Keratinocyte (primary cell): ENCODE data around the gene GNAL. TPM values are rescaled to one million over a fixed set of nuclear protein-coding genes. Genes with fewer than 3 reads are reported as not detected.

Experiments
- DNase-seq: peaks from one replicate; pipeline ENCODE4 v3.0.0-alpha.2; 2011; ENCODE audit warnings: low read depth, missing footprints, low spot score
- FAIRE-seq: peaks from 2 replicates; lab custom pipeline; 2011; peaks lifted over from hg19 to GRCh38; lab: Jason Lieb, UNC
- H2AFZ ChIP-seq: 2 replicates; pipeline ENCODE4 v1.6.0; 2012; ENCODE audit warnings: low read length, control low read depth, inconsistent platforms; ENCODE audit not compliant: control insufficient read depth
- H3K27ac ChIP-seq: 2 replicates; pipeline ENCODE4 v1.5.1; 2011; ENCODE audit warnings: low read length; ENCODE audit not compliant: control insufficient read depth, insufficient read depth
- H3K27me3 ChIP-seq: 3 replicates; pipeline ENCODE4 v1.6.0; 2011; ENCODE audit warnings: low read length; ENCODE audit not compliant: control insufficient read depth, insufficient read depth; ENCODE audit errors: extremely low read depth
- H3K36me3 ChIP-seq, 2 experiments: 2 replicates in 1 of 2; 3 replicates in 1 of 2; pipeline ENCODE4 v1.5.1; 2011; ENCODE audit warnings: low read length in 2 of 2, mild to moderate bottlenecking in 1 of 2; ENCODE audit not compliant: control insufficient read depth in 2 of 2, insufficient read depth in 2 of 2; ENCODE audit errors: extremely low read depth in 1 of 2
- H3K4me1 ChIP-seq: 3 replicates; pipeline ENCODE4 v1.5.1; 2011; ENCODE audit warnings: low read length; ENCODE audit not compliant: control insufficient read depth, insufficient read depth; ENCODE audit errors: extremely low read depth
- H3K4me2 ChIP-seq: 3 replicates; pipeline ENCODE4 v1.6.0; 2011; ENCODE audit warnings: low read depth, low read length; ENCODE audit not compliant: control insufficient read depth, insufficient read depth; ENCODE audit errors: extremely low read depth
- H3K4me3 ChIP-seq, 3 experiments: fragments of 200-600 bp in 1 of 3; sonication (generic) in 1 of 3; 2 replicates in 2 of 3; 3 replicates in 1 of 3; pipeline ENCODE4 v1.5.1; 2011 to 2016; ENCODE audit warnings: low read length in 3 of 3, mild to moderate bottlenecking in 3 of 3, control low read depth in 2 of 3, inconsistent platforms in 1 of 3, low read depth in 1 of 3, mixed read lengths in 1 of 3, mixed run types in 1 of 3, moderate library complexity in 1 of 3; ENCODE audit not compliant: control insufficient read depth in 2 of 3, insufficient read depth in 2 of 3; ENCODE audit errors: extremely low read depth in 1 of 3
- H3K79me2 ChIP-seq: 2 replicates; pipeline ENCODE4 v1.6.0; 2012; ENCODE audit warnings: low read length; ENCODE audit not compliant: control insufficient read depth, insufficient read depth
- H3K9ac ChIP-seq: 3 replicates; pipeline ENCODE4 v1.6.0; 2011; ENCODE audit warnings: low read length; ENCODE audit not compliant: control insufficient read depth, insufficient read depth; ENCODE audit errors: extremely low read depth
- H3K9me1 ChIP-seq: 3 replicates; pipeline ENCODE4 v1.6.0; 2011; ENCODE audit warnings: low read length; ENCODE audit not compliant: control insufficient read depth, insufficient read depth; ENCODE audit errors: extremely low read depth
- H3K9me3 ChIP-seq: 2 replicates; pipeline ENCODE4 v1.5.1; 2012; ENCODE audit warnings: low read depth, low read length; ENCODE audit not compliant: control insufficient read depth
- H4K20me1 ChIP-seq: 3 replicates; pipeline ENCODE4 v1.6.0; 2011; ENCODE audit warnings: low read length; ENCODE audit not compliant: control insufficient read depth, insufficient read depth; ENCODE audit errors: extremely low read depth
- EZH2 ChIP-seq: IDR thresholded peaks from one replicate; pipeline ENCODE4 v1.6.1; 2012; ENCODE audit warnings: inconsistent platforms, mild to moderate bottlenecking, low read length, moderate library complexity
- dilution Hi-C: fragments of 300-500 bp; cut with MboI; formaldehyde crosslinking; loops from one replicate; pipeline ENCODE4 v1.7.0; 2020; ENCODE audit warnings: low sequenced_read_pairs; ENCODE audit not compliant: extremely low pct_ligation_motif_present
- polyA plus RNA-seq, 5 experiments: library from polyadenylated mRNA; depleted of rRNA in 3 of 5; stranded (reverse) in 3 of 5; stranded (forward) in 1 of 5; unstranded in 1 of 5; fragments of >200 nt; gene quantifications; 1 replicate in 1 of 5; 2 replicates in 3 of 5; 3 replicates in 1 of 5; pipeline versions ENCODE4 v1.2.1 to v1.2.3, GENCODE V29; 2011 to 2012; ENCODE audit warnings: missing spikeins in 2 of 5, low read depth in 1 of 5, low replicate concordance in 1 of 5
- TF ChIP-seq, protein P1 (sequence below), 3 experiments: IDR thresholded peaks in 1 of 3; conservative IDR thresholded peaks in 1 of 3; optimal IDR thresholded peaks in 1 of 3; 2 replicates in 2 of 3; 3 replicates in 1 of 3; pipeline versions ENCODE3 to v1.5.1; 2011; ENCODE audit warnings: low read length in 3 of 3, mild to moderate bottlenecking in 3 of 3, moderate library complexity in 2 of 3, control low read depth in 1 of 3, inconsistent platforms in 1 of 3; ENCODE audit not compliant: insufficient read depth in 2 of 3; ENCODE audit errors: extremely low read depth in 1 of 3

GNAL gene
- polyA plus RNA-seq, 1 donor (not counting 4 experiments of a cell fraction or from before 2014, with no cell fraction given): 30.0 TPM

DNA sequence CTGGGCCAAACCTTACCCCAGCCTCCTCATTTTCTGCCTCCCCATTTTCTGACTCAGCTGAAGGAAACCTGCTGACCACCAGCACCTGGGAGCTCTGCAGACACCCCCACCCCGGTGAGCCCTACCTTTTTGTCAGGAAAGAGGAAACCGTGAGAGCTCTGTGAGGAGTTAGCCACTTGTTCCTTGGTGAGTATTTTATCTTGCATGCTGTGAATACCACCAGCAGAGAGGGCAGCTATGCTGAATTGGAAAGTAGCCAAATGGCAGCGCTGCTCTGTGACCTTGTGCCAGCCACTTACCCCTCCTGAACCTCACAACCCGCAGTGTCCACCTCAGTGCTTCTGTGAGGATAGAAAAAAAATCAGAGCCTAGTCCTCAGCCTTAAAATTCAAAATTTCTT, 216.5 kb downstream of the GNAL start:
- Histone ChIP-seq H4K20me1 (no peaks in the 10 kb centered on the region), H2AFZ (no peak overlapping the region), H3K9me3 (no peaks in the 10 kb centered on the region), H3K79me2 (peaks cover 2% of the 10 kb centered on the region), H3K4me1 (peaks cover 11% of the 10 kb centered on the region), H3K36me3 (peaks cover 0 to 4% of the 10 kb centered on the region in 2 experiments), H3K9ac (no peak overlapping the region), H3K27ac (no peak overlapping the region), H3K4me3 (no peak overlapping the region), H3K27me3 (no peaks in the 10 kb centered on the region), H3K4me2 (no peak overlapping the region), H3K9me1 (no peaks in the 10 kb centered on the region)
- no peak for DNase-seq
- TF ChIP-seq EZH2: no peak
- TF ChIP-seq, protein P1, sequence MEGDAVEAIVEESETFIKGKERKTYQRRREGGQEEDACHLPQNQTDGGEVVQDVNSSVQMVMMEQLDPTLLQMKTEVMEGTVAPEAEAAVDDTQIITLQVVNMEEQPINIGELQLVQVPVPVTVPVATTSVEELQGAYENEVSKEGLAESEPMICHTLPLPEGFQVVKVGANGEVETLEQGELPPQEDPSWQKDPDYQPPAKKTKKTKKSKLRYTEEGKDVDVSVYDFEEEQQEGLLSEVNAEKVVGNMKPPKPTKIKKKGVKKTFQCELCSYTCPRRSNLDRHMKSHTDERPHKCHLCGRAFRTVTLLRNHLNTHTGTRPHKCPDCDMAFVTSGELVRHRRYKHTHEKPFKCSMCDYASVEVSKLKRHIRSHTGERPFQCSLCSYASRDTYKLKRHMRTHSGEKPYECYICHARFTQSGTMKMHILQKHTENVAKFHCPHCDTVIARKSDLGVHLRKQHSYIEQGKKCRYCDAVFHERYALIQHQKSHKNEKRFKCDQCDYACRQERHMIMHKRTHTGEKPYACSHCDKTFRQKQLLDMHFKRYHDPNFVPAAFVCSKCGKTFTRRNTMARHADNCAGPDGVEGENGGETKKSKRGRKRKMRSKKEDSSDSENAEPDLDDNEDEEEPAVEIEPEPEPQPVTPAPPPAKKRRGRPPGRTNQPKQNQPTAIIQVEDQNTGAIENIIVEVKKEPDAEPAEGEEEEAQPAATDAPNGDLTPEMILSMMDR (optimal IDR thresholded peaks at IDR 0.05 in 1 of 3, IDR thresholded peaks at IDR 0.05 in 1 of 3, conservative IDR thresholded peaks at IDR 0.05 in 1 of 3; ENCODE audit: extremely low read depth in 1 of 3, insufficient read depth in 2 of 3, low read length in 3 of 3): no peak
- FAIRE-seq: no peak
- dilution Hi-C loops: no loop called here

DNA sequence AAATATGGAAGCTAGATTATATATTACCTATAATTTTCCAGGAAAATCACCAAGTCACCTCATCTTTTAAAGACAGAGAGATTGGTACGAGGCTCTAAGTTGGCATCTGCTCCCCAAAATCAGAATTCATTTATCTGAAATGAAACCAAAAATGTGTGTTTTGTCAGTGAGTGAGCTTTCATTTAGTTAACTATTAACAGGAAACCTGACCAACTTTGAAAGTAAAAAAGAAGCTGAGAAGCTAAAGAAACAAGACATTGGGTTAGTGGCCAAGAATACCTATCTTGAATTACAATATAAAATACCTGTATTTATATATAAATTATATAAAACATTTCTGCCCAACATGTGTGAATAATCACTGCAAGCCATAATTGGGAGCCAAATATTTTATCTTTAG, 217.1 kb downstream of the GNAL start:
- Histone ChIP-seq H3K4me3 (no peak overlapping the region), H3K79me2 (peaks cover 2% of the 10 kb centered on the region), H4K20me1 (no peaks in the 10 kb centered on the region), H3K9ac (no peak overlapping the region), H3K9me1 (no peaks in the 10 kb centered on the region), H3K27me3 (no peaks in the 10 kb centered on the region), H3K4me2 (no peak overlapping the region), H3K9me3 (no peaks in the 10 kb centered on the region), H3K4me1 (peaks cover 11% of the 10 kb centered on the region), H2AFZ (no peak overlapping the region), H3K27ac (no peak overlapping the region), H3K36me3 (peaks cover 0 to 4% of the 10 kb centered on the region in 2 experiments)
- DNase-seq: no peak
- FAIRE-seq: no peak
- no peak for TF ChIP-seq EZH2
- TF ChIP-seq, protein P1 (optimal IDR thresholded peaks at IDR 0.05 in 1 of 3, IDR thresholded peaks at IDR 0.05 in 1 of 3, conservative IDR thresholded peaks at IDR 0.05 in 1 of 3; ENCODE audit: extremely low read depth in 1 of 3, insufficient read depth in 2 of 3, low read length in 3 of 3): no peak
- dilution Hi-C loops: no loop called here
